Measurements from ENCODE around the gene TRABD2B.

GRCh38 chr1:48001696-48002095 lies 4.5 kb upstream of the TRABD2B start:
- TF ChIP-seq CTCF (IDR thresholded peaks at IDR 0.05; ENCODE audit: low read depth, low read length, missing input control), result no peak
- no peak for TF ChIP-seq FOXA2 (IDR thresholded peaks at IDR 0.05)
- TF ChIP-seq JUND (IDR thresholded peaks at IDR 0.05), result no peak
- TF ChIP-seq RAD21 (IDR thresholded peaks at IDR 0.05), result no peak
- TF ChIP-seq, protein P1, sequence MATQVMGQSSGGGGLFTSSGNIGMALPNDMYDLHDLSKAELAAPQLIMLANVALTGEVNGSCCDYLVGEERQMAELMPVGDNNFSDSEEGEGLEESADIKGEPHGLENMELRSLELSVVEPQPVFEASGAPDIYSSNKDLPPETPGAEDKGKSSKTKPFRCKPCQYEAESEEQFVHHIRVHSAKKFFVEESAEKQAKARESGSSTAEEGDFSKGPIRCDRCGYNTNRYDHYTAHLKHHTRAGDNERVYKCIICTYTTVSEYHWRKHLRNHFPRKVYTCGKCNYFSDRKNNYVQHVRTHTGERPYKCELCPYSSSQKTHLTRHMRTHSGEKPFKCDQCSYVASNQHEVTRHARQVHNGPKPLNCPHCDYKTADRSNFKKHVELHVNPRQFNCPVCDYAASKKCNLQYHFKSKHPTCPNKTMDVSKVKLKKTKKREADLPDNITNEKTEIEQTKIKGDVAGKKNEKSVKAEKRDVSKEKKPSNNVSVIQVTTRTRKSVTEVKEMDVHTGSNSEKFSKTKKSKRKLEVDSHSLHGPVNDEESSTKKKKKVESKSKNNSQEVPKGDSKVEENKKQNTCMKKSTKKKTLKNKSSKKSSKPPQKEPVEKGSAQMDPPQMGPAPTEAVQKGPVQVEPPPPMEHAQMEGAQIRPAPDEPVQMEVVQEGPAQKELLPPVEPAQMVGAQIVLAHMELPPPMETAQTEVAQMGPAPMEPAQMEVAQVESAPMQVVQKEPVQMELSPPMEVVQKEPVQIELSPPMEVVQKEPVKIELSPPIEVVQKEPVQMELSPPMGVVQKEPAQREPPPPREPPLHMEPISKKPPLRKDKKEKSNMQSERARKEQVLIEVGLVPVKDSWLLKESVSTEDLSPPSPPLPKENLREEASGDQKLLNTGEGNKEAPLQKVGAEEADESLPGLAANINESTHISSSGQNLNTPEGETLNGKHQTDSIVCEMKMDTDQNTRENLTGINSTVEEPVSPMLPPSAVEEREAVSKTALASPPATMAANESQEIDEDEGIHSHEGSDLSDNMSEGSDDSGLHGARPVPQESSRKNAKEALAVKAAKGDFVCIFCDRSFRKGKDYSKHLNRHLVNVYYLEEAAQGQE (IDR thresholded peaks at IDR 0.05), result no peak
- TF ChIP-seq TAF1 (conservative IDR thresholded peaks at IDR 0.05), result no peak
- no peak for TF ChIP-seq ZBTB33 (IDR thresholded peaks at IDR 0.05)
- no peak for TF ChIP-seq YY1 (IDR thresholded peaks at IDR 0.05)
- TF ChIP-seq NR2F2 (IDR thresholded peaks at IDR 0.05), result no peak
